ENCODE measurements around the gene P3H2. TPM values are rescaled to one million over a fixed set of nuclear protein-coding genes. Genes with fewer than 3 reads are reported as not detected.

The P3H2 gene
- total RNA-seq, 4 donors from 2014 or later, result 2.7 to 17.9 (median 12.9) TPM

GRCh38 chr3:189948724-189949045, 172.0 kb downstream of the P3H2 start:
- Histone ChIP-seq H3K9me3 (no peaks in the 10 kb centered on the region), H3K36me3 (no peaks in the 10 kb centered on the region), H3K4me1 (peaks cover 0 to 5% (median 0%) of the 10 kb centered on the region in 4 donors), H3K27ac (no peak overlapping the region), H3K4me3 (no peak overlapping the region), H3K27me3 (no peaks in the 10 kb centered on the region)
- no peak for DNase-seq (ENCODE audit: low spot score in 2 of 2)
- no peak for TF ChIP-seq POLR2A (IDR thresholded peaks at IDR 0.05)
- no peak for TF ChIP-seq EP300 (IDR thresholded peaks at IDR 0.05)
- no peak for TF ChIP-seq CTCF (IDR thresholded peaks at IDR 0.05)

GRCh38 chr3:189947948-189948723, 172.6 kb downstream of the P3H2 start:
- no peak for DNase-seq (ENCODE audit: low spot score in 2 of 2)
- WGBS, 2 donors, result 46 to 54% methylated on average over 6 of the region's 6 CpGs
- H3K36me3 ChIP-seq, result no peaks in the 10 kb centered on the region
- no peaks in the 10 kb centered on the region for H3K9me3 ChIP-seq
- no peaks in the 10 kb centered on the region for H3K27me3 ChIP-seq
- no peak overlapping the region for H3K4me3 ChIP-seq
- no peak for TF ChIP-seq EP300 (IDR thresholded peaks at IDR 0.05)
- peak in 3 of 5 experiments; percentile 19 to 33 (median 23) for TF ChIP-seq CTCF (IDR thresholded peaks at IDR 0.05)
- no peak overlapping the region for H3K27ac ChIP-seq
- no peaks in the 10 kb centered on the region for H3K4me1 ChIP-seq

- H3K36me3 ChIP-seq, result no peaks in the 10 kb centered on the region
- WGBS, 2 donors, result 53 to 62% methylated on average over 4 of the region's 4 CpGs
- no peaks in the 10 kb centered on the region for H3K4me1 ChIP-seq
- no peak overlapping the region for H3K4me3 ChIP-seq
- no peak for DNase-seq (ENCODE audit: low spot score in 2 of 2)
- H3K9me3 ChIP-seq, result no peaks in the 10 kb centered on the region
- TF ChIP-seq EP300 (IDR thresholded peaks at IDR 0.05) (no peak), CTCF (IDR thresholded peaks at IDR 0.05) (no peak), POLR2A (IDR thresholded peaks at IDR 0.05) (no peak)
- no peak overlapping the region for H3K27ac ChIP-seq
- no peaks in the 10 kb centered on the region for H3K27me3 ChIP-seq
These were observed 173.6 kb downstream of the P3H2 start for GRCh38 chr3:189947068-189947467.

DNA sequence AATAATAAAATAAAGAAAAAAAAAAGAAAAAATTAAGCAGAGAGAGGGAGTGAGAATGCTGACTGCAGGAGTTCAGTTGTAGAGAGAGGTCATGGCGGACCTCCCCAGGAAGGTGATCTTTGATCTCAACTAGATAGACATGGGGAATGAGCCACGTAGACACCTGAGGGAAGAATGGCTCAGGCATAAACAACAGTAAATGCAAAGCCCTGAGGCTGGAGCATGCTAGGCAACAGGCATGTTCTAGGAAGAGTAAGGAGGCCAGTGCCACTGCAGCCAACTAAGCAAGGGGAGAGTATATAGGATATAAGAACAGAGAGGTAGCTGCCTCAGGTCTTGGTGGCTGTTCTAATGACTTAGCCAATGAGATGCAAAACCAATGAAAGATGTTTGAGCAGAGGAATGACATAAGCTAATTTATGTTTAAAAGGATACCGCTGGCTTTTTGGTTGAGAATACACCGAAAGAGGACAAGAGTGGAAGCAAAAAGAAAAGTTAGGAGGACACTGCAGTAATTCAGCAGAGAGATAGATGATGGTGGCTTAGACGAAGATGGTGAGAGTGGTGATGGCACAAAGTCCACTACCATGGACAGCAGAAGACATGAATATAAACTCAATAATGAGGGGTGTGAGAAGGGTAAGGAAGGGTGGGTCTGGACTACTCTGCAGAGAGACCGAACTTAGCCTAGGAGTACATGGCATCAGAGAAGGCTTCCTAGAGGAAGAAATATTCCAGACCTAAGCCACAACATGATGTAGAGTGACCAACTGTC, 174.6 kb downstream of the P3H2 start:
- Histone ChIP-seq H3K27ac (no peak overlapping the region), H3K27me3 (no peaks in the 10 kb centered on the region), H3K4me1 (no peaks in the 10 kb centered on the region), H3K4me3 (no peak overlapping the region), H3K9me3 (no peaks in the 10 kb centered on the region), H3K36me3 (no peaks in the 10 kb centered on the region)
- 90 to 92% methylated on average over 6 of the region's 6 CpGs for WGBS, 2 donors
- no peak for TF ChIP-seq POLR2A (IDR thresholded peaks at IDR 0.05)
- no peak for TF ChIP-seq EP300 (IDR thresholded peaks at IDR 0.05)
- no peak for TF ChIP-seq CTCF (IDR thresholded peaks at IDR 0.05)
- no peak for DNase-seq (ENCODE audit: low spot score in 2 of 2)
